Measurements from ENCODE around the gene RABGAP1L. TPM values are rescaled to one million over a fixed set of nuclear protein-coding genes. Genes with fewer than 3 reads are reported as not detected.

Gene RABGAP1L
- total and polyA plus RNA-seq, 10 of the 15 experiments (the other 5 are each of a cell fraction or from before 2014, with no cell fraction given), result 5.8 to 194 (median 113) TPM

DNA sequence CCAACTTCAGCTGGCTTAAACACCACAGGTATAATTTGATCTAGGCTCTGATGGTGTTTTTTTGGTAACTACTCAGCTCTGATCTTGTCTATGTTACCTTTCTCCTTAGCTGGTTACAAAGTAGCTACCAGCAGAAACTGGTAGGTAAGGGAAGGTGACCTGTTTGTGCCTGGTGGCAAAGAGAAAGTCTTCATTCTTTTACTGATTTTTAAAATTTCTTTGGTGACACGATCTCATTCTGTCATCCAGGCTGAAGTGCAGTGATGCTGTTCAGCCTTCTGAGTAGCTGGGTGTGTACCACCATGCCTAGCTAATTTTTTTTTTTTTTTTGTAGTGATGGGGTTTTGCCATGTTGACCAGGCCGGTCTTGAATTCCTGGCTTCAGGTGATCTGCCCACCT, 62.4 kb downstream of the RABGAP1L start (continued):
- TF ChIP-seq, protein P1, sequence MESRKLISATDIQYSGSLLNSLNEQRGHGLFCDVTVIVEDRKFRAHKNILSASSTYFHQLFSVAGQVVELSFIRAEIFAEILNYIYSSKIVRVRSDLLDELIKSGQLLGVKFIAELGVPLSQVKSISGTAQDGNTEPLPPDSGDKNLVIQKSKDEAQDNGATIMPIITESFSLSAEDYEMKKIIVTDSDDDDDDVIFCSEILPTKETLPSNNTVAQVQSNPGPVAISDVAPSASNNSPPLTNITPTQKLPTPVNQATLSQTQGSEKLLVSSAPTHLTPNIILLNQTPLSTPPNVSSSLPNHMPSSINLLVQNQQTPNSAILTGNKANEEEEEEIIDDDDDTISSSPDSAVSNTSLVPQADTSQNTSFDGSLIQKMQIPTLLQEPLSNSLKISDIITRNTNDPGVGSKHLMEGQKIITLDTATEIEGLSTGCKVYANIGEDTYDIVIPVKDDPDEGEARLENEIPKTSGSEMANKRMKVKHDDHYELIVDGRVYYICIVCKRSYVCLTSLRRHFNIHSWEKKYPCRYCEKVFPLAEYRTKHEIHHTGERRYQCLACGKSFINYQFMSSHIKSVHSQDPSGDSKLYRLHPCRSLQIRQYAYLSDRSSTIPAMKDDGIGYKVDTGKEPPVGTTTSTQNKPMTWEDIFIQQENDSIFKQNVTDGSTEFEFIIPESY (IDR thresholded peaks at IDR 0.05), result no peak
- TF ChIP-seq HDAC6 (IDR thresholded peaks at IDR 0.05; ENCODE audit: unreplicated experiment), result no peak
- no peak for TF ChIP-seq SRF (IDR thresholded peaks at IDR 0.05; ENCODE audit: low read depth in 2 of 2, low read length in 2 of 2)
- no peak for TF ChIP-seq ZNF622 (IDR thresholded peaks at IDR 0.05)
- TF ChIP-seq SUPT20H (IDR thresholded peaks at IDR 0.05; ENCODE audit: borderline replicate concordance, control insufficient read depth, low read depth, low read length), result no peak
- no peak for TF ChIP-seq CBX5 (IDR thresholded peaks at IDR 0.05; ENCODE audit: low read depth)
- TF ChIP-seq BHLHE40 (IDR thresholded peaks at IDR 0.05; ENCODE audit: borderline replicate concordance in 1 of 2, low read depth in 2 of 2, low read length in 1 of 2), result no peak
- TF ChIP-seq MEF2B (IDR thresholded peaks at IDR 0.05; ENCODE audit: partially characterized antibody, poor library complexity, severe bottlenecking), result no peak
- no peak for TF ChIP-seq YBX1 (IDR thresholded peaks at IDR 0.05)

DNA sequence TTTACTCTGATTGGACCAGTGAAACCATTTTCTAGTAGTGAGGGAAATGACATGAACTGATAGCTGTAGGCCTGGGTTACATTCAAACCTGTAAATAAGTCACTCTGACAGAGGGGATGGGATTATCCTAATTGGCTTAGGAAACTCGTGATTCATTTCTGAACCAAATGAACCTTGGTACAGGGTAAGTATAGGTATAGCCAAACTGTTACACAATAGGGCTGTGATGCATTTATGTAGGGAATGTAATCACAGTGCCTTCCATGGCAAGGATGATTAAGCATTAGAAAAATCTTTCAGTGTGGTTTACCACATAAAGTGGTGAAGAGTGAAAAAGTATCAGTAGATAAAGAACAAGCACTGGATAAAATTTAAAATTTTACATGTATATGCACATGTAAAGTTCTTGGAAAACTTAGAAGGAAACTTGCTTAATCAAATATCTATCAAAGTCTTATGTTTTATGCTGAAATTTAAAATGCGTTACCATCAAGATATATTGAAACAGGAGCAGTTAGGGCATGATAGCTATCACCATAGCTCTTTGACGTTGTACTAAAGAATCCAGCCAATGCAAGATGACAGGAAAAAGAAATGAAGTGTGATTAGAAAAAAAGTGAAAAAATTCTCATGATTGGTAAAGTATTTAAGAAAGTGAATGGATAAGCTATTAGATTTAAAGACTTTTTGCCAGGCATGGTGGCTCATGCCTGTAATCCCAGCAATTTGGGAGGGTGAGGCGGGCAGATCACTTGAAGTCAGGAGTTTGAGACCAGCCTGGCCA, 63.0 kb downstream of the RABGAP1L start:
- H2AFZ ChIP-seq (ENCODE audit: control insufficient read depth, low read depth, low read length), result no peak overlapping the region
- peaks cover 28% of the 10 kb centered on the region for H3K79me2 ChIP-seq (ENCODE audit: control insufficient read depth, insufficient read depth, low read length)
- peaks cover 40% of the 10 kb centered on the region for H3K4me1 ChIP-seq (ENCODE audit: control insufficient read depth, insufficient read depth, low read length)
- H3K4me3 ChIP-seq, result no peak overlapping the region
- peaks cover 2% of the 10 kb centered on the region; the same call in 2 of the 3 replicates for H3K9me3 ChIP-seq (replicated peaks; ENCODE audit: control insufficient read depth, insufficient read depth, low read length)
- POLR2A ChIA-PET, result no interaction called here
- intact Hi-C loops (cut with micrococcal nuclease; ENCODE audit: unreplicated experiment), result no loop called here
- BruUV-seq (replicated peaks), result no TSS peak
- CTCF ChIA-PET, result interaction anchor here (0.7 to 1.5 kb wide), 3 partner anchors 115 to 792 kb away, joined by 3 to 6 read pairs (median 3); no protein-coding TSS in a partner anchor
- in situ Hi-C loops (cut with MboI), result loop anchor here (25.0 kb wide), 1 partner anchor 785 kb away; no protein-coding TSS in a partner anchor
- no peak overlapping the region for H3K4me2 ChIP-seq (ENCODE audit: control insufficient read depth, insufficient read depth)
- RAD21 ChIA-PET (ENCODE audit: unreplicated experiment), result no interaction called here
- H3K27ac ChIP-seq (ENCODE audit: control insufficient read depth, insufficient read depth), result peak overlapping the region; percentile 56; the same call in 1 of the 2 replicates
- FAIRE-seq (no peak), DNase-seq (ENCODE audit: low read depth, low spot score) (no peak), ATAC-seq (no peak)
- peaks cover 0 to 18% of the 10 kb centered on the region in 2 experiments; a peak in 1 of 4 replicates for H3K36me3 ChIP-seq (ENCODE audit: control insufficient read depth in 2 of 2, insufficient read depth in 2 of 2, low read length in 1 of 2)
- H3K9ac ChIP-seq (ENCODE audit: control insufficient read depth, insufficient read depth, low read length), result no peak overlapping the region
- 97% methylated on average over 4 of the region's 4 CpGs for WGBS (ENCODE audit: insufficient coverage, insufficient replicate concordance, low lambda C conversion rate, missing lambda C conversion rate)
- H4K20me1 ChIP-seq (ENCODE audit: control insufficient read depth, insufficient read depth), result no peaks in the 10 kb centered on the region
- H3K27me3 ChIP-seq (replicated peaks in 1 of 2; ENCODE audit: control insufficient read depth in 2 of 2, insufficient read depth in 2 of 2, low read length in 1 of 2), result no peaks in the 10 kb centered on the region
- SMC1A ChIA-PET (ENCODE audit: uncharacterized antibody, unreplicated experiment), result interaction anchor here (0.9 to 1.6 kb wide), 3 partner anchors 10 to 78 kb away, joined by 3 to 5 read pairs (median 3); no protein-coding TSS in a partner anchor
- TF ChIP-seq CHD2 (IDR thresholded peaks at IDR 0.05; ENCODE audit: borderline replicate concordance, low read depth, low read length) (no peak), ZNF274 (IDR thresholded peaks at IDR 0.05; ENCODE audit: insufficient read depth, insufficient read length) (no peak), RAD21 (IDR thresholded peaks at IDR 0.05; ENCODE audit: insufficient read depth, low read depth, low read length) (no peak), NR2F1 (conservative IDR thresholded peaks at IDR 0.05) (no peak)
- TF ChIP-seq, protein P2, sequence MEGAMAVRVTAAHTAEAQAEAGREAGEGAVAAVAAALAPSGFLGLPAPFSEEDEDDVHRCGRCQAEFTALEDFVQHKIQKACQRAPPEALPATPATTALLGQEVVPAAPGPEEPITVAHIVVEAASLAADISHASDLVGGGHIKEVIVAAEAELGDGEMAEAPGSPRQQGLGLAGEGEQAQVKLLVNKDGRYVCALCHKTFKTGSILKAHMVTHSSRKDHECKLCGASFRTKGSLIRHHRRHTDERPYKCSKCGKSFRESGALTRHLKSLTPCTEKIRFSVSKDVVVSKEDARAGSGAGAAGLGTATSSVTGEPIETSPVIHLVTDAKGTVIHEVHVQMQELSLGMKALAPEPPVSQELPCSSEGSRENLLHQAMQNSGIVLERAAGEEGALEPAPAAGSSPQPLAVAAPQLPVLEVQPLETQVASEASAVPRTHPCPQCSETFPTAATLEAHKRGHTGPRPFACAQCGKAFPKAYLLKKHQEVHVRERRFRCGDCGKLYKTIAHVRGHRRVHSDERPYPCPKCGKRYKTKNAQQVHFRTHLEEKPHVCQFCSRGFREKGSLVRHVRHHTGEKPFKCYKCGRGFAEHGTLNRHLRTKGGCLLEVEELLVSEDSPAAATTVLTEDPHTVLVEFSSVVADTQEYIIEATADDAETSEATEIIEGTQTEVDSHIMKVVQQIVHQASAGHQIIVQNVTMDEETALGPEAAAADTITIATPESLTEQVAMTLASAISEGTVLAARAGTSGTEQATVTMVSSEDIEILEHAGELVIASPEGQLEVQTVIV (IDR thresholded peaks at IDR 0.05; ENCODE audit: borderline replicate concordance, partially characterized antibody), result no peak

Measured in GM12878 (cell line).